Measurements from ENCODE around the gene FPR1.

- no peak for TF ChIP-seq HDGF (IDR thresholded peaks at IDR 0.05; ENCODE audit: borderline replicate concordance)
- TF ChIP-seq ZNF384 (IDR thresholded peaks at IDR 0.05), result no peak
- no peak for TF ChIP-seq SP1 (IDR thresholded peaks at IDR 0.05)
- TF ChIP-seq FOXM1 (IDR thresholded peaks at IDR 0.05; ENCODE audit: borderline replicate concordance), result no peak
- no peak for TF ChIP-seq PKNOX1 (IDR thresholded peaks at IDR 0.05)
- no peak for TF ChIP-seq SUZ12 (IDR thresholded peaks at IDR 0.05)
- TF ChIP-seq BHLHE40 (IDR thresholded peaks at IDR 0.05; ENCODE audit: borderline replicate concordance), result no peak
- no peak for TF ChIP-seq ELF4 (IDR thresholded peaks at IDR 0.05)
- TF ChIP-seq TARDBP (IDR thresholded peaks at IDR 0.05), result no peak
- TF ChIP-seq FOXA1 (IDR thresholded peaks at IDR 0.05), result no peak
Observed at GRCh38 chr19:51735759-51736449, 15.8 kb downstream of the FPR1 start.

Measured in HEK293T (cell line).